GM18498 (cell line): Measurements from ENCODE around the gene S100Z.
"Not testable (repeated sequence)": the region's sequence is repeated elsewhere in the genome, so short reads cannot be mapped to it uniquely, and the experiment has no call there.

Experiments
- ATAC-seq: cut with Tn5 transposase; IDR thresholded peaks from one replicate; pipeline ENCODE4 v1.9.1; 2021; ENCODE audit warnings: mild to moderate bottlenecking, moderate library complexity; ENCODE audit not compliant: unreplicated experiment

Gene S100Z

DNA sequence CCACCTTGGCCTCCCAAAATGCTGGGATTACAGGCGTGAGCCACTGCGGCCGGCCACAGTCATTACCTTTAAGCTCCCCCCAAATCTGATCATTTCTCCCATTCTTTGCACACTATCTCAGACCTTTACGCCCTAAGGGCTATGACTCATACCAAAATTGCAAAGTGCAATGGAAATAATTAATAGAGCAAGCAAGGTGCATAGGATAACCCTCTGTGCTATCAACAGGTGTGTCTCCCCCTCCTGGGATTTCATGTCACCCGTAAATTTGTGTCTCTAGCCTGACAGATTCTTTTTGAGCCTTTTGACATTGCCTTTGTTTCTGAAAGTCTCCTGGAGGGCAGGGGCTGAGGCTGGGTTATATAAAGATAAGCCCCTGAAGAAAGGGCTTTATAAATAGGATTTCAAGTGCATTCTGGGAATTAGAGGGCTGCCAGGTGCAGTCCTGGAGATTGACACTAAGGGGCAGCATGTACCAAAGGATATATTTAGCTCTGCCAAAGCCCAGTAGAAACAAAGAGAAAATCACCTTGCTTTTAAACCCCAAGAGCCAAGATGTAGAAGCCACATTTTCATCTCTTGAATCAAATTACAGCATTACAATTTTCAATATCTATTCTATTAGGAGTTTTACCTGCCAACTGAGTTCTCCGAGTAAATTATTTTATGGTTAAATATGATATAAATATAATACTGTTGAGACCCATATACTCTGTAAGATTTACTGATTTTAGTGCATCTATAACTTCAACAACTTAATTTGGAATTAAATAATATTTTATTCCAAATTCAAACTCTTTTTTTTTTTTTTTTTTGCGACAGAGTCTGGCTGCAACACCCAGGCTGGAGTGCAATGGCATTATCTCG is 18.2 kb downstream of the S100Z start:
- peak; percentile 68 for ATAC-seq

DNA sequence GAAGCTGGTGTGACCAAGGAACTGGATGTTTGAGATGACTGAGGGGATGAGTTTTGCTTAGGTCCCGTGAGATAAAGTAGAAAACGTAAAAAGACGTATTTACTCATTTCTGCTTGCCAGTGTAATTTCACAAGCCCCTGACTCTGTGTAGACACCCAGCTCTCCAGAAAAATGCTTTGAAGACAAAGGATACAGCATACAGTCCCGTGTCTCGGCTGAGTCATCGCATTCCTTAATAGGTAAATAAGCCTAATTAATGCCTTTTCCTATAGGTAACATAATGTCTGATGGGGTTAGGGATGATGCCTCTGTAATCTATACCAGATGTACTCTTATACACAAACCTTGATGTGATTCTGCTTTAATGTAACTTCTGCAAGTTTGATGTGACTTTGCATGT is 20.2 kb downstream of the S100Z start:
- ATAC-seq, result no peak

DNA sequence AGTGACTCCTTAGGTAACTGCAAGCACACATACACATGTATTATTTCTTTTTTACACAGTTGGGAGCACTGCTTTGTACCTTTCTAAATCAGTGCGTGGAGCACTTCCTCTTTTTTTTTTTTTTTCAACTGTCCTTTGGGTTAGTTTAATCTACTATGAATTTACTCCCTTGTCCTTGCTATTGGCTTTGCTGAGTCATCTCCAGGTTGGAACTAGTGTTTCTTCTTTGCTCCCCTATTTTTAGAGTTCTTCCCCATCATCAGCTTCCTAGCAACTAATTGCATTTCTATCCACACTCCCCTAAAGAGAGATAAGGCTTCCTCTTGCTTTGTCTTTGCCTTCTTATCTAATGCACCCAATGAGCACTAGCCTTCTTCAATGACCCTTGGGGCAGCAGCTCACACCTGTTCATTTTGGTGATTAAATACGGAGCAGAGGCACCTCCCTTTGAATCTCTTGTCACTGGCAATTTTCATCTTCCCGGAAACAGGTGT is 24.3 kb downstream of the S100Z start:
- no peak for ATAC-seq

DNA sequence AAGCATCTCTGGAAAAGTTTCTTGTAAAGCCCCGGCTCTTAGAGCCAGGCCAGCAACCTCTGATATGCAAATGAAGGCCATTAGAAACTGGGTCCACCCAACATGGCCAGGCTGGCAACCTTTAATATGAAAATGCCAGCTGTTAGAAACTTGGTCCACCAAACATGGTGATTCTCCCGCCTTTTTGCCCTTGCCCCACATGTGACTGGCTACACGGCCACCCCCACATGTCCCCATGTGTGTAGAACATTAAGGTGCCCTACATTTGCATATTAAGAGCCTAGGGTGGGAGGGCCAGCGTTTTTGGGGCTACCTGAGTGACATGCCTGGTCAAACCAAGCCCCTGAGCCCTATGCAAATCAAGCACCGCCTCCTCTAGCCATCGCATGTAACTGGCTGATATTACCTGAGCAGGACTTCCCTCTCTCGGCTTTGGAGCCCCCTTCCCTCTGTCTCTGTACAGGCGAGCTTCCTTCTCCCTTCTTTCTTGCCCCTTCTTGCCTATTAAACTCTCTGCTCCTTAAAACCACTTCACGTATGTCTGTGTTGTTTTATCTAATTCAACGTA is 39.0 kb downstream of the S100Z start:
- ATAC-seq, result no peak

DNA sequence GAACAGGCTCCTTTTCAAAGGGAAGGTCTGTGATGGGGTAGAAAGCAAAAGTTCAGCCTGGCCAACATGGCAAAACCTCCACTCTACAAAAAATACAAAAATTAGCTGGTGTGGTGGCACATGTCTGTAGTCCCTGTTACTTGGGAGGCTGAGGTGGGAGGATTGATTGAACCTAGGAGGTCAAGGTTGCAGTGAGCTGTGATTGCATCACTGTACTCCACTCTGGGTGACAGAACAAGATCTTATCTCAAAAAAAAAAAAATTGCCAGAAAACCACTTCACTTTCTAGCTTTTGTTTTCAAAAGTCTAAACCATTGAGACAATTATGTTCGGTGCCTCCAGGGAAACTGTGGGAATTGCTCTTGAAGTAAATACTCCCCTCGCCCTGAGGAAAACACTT is 43.5 kb downstream of the S100Z start:
- ATAC-seq, result no peak

DNA sequence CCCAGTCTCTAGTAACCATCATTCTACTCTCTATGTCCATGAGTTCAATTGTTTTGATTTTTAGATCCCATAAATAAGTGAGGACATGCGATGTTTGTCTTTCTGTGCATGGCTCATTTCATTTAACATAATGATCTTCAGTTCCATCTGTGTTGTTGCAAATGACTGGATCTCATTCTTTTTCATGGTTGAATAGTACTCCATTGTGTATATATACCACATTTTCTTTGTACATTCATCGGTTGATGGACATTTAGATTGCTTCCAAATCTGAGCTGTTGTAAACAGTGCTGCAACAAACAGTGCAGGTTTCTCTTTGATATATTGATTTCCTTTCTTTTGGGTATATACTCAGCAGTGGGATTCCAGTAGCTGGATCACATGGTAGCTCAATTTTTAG is 46.4 kb downstream of the S100Z start:
- no peak for ATAC-seq

DNA sequence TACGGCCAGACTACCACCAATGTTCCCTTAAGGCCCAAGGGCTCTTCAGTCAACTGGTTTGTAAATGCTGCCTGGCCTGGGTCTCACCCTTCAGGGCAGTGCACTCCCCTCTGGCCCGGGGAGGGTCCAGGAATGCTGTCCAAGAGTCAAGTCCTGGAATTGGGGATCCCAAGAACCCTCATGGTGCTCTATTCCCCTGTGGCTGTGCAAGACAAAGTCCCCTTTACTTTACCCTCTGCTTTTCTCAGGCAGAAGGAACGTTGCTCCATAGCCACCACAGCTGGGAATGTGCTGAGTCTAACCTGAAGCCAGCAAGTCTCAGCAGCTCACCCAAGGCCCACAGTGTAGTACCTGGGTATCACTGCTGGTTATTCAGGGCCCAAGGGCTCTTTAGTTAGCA is 51.7 kb downstream of the S100Z start:
- ATAC-seq, result no peak

DNA sequence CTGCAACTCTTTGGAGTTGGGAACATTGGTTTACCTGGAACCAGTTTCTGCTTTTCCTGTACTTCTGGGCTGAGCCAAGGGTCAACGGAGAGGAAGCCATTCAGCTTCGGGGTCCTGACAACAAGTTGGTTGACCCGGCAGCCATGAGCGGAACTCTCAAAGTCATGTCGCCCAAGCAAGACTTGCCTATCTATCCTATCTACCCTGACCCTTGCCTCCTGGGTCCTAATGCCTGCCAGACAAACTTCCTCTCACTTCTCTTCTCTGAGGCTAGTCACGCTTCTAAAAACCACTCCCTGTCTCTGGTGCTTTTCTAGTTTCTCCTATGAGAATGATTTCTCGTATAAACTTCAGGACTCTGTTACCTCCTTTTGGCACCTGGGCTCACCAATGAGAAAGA is 58.4 kb downstream of the S100Z start:
- no peak for ATAC-seq

DNA sequence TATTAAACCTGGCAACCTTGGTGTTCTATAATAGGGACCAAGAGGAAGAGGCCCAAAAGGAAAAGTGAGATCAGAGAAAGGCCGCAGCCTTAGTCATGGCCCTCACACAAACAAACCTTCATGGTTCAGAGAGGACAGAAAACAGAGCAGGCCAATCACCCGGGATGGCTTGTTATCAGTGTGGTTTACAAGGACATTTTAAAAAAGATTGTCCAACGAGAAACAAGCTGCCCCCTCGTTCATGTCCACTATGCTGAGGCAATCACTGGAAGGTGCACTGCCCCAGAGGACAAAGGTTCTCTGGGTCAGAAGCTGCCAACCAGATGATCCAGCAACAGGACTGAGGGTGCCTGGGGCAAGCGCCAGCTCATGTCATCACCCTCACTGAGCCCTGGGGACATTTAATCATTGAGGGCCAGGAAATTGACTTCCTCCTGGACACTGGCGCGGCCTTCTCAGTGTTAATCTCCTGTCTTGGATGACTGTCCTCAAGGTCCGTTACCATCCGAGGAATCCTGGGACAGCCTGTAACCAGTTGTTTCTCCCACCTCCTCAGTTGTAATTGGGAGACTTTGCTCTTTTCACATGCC is 60.6 kb downstream of the S100Z start:
- ATAC-seq, result not testable (repeated sequence)

DNA sequence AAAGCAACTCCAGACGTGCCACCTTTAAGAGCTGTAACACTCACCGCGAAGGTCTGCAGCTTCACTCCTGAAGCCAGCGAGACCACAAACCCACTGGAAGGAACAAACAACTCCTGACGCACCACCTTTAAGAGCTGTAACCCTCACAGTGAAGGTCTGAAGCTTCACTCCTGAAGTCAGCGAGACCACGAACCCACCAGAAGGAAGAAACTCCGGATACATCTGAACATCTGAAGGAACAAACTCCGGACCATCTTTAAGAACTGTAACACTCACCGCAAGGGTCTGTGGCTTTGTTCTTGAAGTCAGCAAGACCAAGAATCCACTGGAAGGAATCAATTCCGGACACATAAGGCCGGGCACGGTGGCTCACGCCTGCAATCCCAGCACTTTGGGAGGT is 64.9 kb downstream of the S100Z start:
- ATAC-seq, result not testable (repeated sequence)

DNA sequence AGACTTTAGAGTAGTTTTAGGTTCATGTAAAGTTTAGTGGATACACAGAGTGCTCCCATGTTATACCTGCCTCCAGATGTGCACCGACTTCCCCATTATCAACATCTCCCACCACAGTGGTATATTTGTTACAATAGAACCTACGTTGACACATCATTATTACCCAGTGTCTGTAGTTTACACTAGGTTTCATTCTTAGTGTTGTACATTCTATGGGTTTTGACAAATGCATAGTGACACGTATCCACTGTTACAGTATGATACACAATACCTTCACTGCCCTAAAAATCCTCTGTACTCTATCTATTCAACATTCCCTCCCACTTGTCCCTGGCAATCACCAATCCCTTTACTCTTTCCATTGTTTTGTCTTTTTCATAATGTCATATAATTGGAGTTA is 68.7 kb downstream of the S100Z start:
- ATAC-seq, result no peak

DNA sequence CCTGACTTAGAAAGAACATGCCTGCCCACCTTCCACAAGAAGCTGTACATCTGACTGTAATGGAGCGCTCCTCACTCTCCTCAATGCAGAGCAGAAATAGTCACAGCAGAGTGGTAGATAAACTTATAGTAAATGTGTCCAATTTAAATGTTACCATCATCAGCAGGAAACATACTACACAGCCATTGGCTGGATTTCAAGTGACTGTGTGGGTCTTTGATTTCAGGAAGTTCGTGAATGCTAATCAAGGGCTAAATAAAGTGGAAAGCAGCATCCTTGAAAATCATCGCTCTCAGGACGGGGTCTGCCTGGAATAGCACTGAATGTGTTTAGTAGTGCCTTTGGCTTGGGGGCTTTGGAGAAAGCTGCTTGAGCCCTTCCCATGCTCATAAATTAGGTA is 70.7 kb downstream of the S100Z start:
- no peak for ATAC-seq

DNA sequence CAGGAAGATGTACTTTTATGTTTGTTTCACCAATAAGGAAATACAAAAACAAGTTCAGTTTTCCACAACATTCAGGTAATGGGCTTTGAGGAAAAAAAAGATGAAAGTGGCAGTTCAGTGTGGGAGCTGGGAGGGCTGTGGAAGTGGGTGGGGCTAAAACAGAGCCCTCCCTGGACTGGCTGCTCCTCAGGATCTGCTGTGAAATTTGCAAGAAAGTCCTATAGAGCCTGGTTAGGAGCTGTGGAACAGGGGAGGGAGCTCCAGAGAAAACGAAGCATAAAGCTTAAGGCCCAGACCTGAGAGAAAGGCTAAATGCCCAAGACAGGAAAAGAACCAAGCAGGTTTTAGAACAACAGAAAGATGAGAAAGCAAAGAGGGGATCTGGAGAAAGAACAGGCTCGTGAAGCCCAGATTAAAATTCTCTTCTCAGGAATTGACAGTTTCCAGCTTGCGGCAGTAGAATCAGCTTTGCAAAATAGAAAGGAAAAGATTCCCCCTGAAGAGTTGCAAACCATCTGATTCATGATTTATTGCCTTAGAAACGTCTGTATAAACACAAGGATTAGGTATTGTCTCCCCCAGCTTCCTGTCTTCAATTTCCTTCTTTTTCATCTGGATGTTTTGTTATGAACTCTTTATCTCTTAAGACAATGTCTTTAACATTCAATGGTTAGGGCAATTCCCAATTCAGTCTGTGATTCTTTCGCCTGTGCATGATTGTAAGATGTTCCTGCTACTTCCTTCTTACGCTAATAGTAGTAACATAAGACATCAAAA is 76.7 kb downstream of the S100Z start:
- ATAC-seq, result no peak

DNA sequence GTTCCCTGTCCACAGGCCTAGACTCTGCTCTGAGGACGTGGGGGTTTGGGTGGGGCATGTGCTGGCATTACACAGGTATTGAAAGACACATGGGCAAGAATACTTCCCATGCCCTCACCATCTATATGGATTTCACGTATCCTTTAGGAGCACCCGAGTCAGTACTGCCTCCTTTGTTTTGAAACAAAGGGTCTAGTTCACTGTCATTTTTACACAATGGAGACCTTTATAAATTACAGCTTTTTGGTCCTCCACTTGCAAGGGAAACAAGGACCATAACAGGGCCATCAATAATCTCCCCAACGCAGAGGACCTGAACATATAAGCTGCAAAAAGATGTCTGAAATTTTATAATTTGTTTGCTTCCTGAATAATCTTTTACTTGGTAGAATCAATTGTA is 78.1 kb downstream of the S100Z start:
- no peak for ATAC-seq

DNA sequence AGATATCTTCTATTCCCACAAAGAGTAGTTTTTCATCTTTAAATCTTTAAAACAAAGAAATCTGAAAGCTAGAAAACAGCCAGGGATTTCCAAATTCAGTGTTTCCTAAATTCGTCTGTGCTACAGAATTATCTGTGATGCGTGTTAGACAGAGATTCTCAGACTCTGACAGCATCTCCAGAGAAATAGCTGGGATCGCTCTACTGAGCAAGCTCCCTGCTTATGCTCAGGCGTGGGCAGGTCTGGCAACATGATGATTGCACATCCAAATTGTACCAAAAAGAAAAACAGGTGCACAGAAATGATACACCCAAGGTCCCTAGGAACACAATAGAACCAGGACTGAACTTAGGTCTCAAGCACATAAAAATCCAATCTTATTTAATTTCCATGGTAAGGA is 80.3 kb downstream of the S100Z start:
- ATAC-seq, result no peak

DNA sequence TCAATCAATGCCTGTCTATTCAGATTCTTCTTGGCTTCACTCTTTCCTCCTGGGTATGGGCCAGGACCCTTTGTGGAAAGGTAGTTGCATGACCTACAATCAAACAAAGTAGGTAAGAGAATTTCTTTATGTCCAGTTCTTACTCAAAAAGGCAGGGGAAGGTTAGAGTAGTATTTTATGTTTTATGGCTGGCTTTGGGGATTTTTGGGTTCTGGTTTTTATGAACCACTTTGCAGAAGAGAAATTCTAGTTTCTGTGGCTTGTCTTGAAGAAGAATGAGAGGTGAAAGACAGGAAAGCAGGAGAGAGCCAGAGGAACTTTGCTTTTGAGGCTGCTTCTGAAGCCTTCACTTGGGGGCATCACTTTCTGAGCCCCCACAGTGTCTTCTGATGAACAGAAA is 88.4 kb downstream of the S100Z start:
- ATAC-seq, result no peak

DNA sequence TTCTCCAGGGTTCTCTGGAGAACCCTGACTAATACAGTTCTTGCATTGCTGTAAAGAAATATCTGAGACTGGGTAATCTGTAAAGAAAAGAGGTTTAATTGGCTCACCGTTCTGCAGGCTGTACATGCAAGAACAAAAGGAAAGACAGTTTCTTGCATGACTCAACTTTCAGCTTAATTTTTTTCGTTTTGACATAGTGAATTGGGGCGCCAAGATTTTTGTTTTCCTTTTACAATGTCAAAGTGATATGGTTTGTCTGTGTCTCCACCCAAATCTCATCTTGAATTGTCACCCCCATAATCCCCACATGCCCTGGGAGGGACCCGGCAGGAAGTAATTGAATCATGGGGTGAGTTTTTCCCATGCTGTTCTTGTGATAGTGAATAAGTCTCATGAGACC is 91.2 kb downstream of the S100Z start:
- no peak for ATAC-seq

DNA sequence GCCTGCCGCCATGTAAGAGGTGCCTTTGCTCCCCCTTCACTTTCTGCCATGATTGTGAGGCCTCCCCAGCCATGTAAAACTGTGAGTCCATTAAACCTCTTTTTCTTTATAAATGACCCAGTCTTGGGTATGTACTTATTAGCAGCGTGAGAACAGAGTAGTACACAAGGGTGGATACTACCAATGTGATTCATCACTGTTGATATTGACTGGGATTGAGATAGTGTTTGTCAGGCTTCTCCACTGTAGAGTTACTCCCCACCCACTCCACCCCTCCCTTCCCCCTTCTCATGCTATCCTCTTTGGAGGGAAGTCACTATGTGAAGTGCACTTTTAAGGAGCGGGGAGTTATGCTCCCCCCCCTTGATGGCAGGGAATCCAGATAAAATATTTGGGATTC is 91.6 kb downstream of the S100Z start:
- no peak for ATAC-seq

DNA sequence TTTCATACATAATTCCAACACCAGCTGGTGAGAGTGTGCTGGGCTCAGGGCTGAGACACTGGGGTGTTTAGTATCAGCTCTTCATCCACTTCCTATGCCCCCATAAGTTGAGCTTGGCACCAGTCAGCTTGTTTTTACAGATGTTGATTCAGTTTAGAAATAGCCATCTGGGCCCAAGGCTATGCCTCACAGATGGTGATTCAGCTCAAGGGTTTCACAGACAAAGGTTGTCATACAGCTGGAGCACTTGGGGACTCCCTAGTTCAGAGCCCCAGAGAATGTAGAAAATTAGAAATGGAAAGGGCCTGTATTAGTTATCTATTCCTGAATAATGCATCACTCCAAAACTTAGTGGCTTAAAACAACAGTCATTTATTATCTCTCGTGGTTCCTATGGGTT is 92.8 kb downstream of the S100Z start:
- ATAC-seq, result no peak

DNA sequence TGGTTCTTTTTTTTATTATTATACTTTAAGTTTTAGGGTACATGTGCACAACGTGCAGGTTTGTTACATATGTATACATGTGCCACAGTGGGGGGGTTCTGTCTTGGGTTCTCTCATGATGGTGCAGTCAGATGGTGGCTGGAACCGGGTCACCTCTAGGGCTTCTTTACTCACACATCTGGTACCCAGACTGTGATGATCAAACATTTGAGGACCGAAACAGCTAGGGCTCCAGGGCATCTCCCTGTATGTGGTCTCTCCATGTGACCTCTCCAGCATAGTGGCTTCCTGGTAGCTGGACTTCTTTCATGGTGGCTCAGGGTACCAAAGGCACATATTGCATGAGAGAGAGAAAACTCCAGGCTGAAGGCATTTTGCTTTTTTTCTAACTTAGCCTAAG is 93.2 kb downstream of the S100Z start:
- no peak for ATAC-seq

DNA sequence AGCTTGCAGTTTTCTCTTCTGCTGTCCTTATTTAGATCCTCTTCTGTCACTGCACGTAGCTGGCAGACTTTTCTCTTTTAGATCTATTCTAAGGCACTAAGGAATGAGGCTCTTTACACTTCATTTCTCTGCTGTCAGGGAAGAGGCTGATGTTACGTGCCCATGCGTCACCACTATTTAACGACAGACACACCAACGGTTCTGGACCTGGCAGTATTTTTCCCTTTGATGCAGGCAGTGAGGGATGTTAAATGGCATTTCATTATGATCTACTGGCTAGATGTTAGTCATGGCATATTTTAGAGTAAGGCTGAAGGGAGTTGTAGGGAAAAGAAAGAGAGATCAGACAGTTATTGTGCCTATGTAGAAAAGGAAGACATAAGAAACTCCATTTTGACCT is 94.8 kb downstream of the S100Z start:
- ATAC-seq, result no peak
